Fibroblast of lung (primary cell): ENCODE data around the gene SNAPC2.

ENCODE experiments used
- CTCF ChIP-seq, 2 donors: IDR thresholded peaks in 1 of 2; conservative IDR thresholded peaks in 1 of 2; 1 replicate in 1 of 2; 2 replicates in 1 of 2; pipeline ENCODE4 v1.5.1; 2011 to 2012; ENCODE audit warnings: low read length in 2 of 2, control low read depth in 1 of 2, inconsistent platforms in 1 of 2, low read depth in 1 of 2, mild to moderate bottlenecking in 1 of 2
- EZH2 ChIP-seq: IDR thresholded peaks from 2 replicates; pipeline ENCODE4 v1.5.1; 2012; ENCODE audit warnings: low read length, control low read depth, mild to moderate bottlenecking; ENCODE audit errors: missing control alignments

GRCh38 chr19:7888826-7889217, 31.3 kb upstream of the SNAPC2 start:
- TF ChIP-seq CTCF (conservative IDR thresholded peaks at IDR 0.05 in 1 of 2, IDR thresholded peaks at IDR 0.05 in 1 of 2; ENCODE audit: low read depth in 1 of 2, low read length in 2 of 2) (no peak), EZH2 (no peak)
